Tibial nerve (tissue), 4 donors: ENCODE measurements around the gene PPP1R12A.

Experiments
- EP300 ChIP-seq, 2 donors: sonication (generic); formaldehyde crosslinking; IDR thresholded peaks; one replicate each; pipeline ENCODE4 v1.6.1; 2017; ENCODE audit warnings: antibody characterized with exemption in 2 of 2, mild to moderate bottlenecking in 1 of 2
- POLR2A ChIP-seq, 2 donors: fragments of 450-650 bp; IDR thresholded peaks; one replicate each; pipeline ENCODE4 v1.6.1; 2017; ENCODE audit warnings: antibody characterized with exemption in 2 of 2, mild to moderate bottlenecking in 2 of 2, moderate library complexity in 2 of 2
- TF ChIP-seq, protein P1 (sequence below), 5 experiments: fragments of 200-600 bp in 3 of 5; fragments of 450-650 bp in 2 of 5; sonication (generic) in 3 of 5; IDR thresholded peaks; one replicate each; pipeline ENCODE4 v1.5.1; 2016 to 2019; ENCODE audit warnings: antibody characterized with exemption in 5 of 5, mild to moderate bottlenecking in 3 of 5, moderate library complexity in 2 of 5

DNA sequence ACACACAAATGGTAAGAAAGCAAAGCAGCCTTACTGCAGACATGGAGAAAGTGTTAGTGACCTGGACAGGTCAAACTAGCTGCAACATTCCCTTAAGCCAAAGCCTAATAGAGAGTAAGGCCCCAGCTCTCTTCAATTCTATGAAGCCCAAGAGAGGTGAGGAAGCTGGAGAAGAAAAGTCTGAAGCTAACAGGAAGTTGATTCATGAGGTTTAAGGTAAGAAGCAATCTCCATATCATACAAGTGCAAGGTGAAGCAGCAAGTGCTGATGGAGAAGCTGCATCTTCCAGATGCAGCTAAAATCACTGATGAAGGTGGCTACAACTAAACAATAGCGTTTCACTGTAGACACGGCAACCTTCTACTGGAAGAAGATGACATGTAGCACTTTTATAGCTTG lies 53.5 kb downstream of the PPP1R12A start:
- TF ChIP-seq POLR2A (IDR thresholded peaks at IDR 0.05) (no peak), EP300 (IDR thresholded peaks at IDR 0.05) (no peak)
- TF ChIP-seq, protein P1, sequence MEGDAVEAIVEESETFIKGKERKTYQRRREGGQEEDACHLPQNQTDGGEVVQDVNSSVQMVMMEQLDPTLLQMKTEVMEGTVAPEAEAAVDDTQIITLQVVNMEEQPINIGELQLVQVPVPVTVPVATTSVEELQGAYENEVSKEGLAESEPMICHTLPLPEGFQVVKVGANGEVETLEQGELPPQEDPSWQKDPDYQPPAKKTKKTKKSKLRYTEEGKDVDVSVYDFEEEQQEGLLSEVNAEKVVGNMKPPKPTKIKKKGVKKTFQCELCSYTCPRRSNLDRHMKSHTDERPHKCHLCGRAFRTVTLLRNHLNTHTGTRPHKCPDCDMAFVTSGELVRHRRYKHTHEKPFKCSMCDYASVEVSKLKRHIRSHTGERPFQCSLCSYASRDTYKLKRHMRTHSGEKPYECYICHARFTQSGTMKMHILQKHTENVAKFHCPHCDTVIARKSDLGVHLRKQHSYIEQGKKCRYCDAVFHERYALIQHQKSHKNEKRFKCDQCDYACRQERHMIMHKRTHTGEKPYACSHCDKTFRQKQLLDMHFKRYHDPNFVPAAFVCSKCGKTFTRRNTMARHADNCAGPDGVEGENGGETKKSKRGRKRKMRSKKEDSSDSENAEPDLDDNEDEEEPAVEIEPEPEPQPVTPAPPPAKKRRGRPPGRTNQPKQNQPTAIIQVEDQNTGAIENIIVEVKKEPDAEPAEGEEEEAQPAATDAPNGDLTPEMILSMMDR (IDR thresholded peaks at IDR 0.05), result no peak
